Kidney (tissue), 14 donors: ENCODE data around the gene SERPINB5. TPM values are rescaled to one million over a fixed set of nuclear protein-coding genes. Genes with fewer than 3 reads are reported as not detected.

ENCODE experiments used
- DNase-seq, 5 donors: peaks; one replicate each; pipeline ENCODE4 v3.0.0-alpha.2; 2013 to 2020
- FAIRE-seq: peaks from 2 replicates; lab custom pipeline; 2012; peaks lifted over from hg19 to GRCh38; lab: Jason Lieb, UNC
- H3K27ac ChIP-seq, 2 donors: one replicate each; pipeline ENCODE4 v1.7.0; 2013; ENCODE audit warnings: low read depth in 2 of 2, low read length in 2 of 2, inconsistent platforms in 1 of 2
- H3K27me3 ChIP-seq: one replicate; pipeline ENCODE4 v1.7.1; 2013; ENCODE audit warnings: low read length, inconsistent platforms; ENCODE audit not compliant: control insufficient read depth, insufficient read depth
- H3K36me3 ChIP-seq, 3 donors: one replicate each; pipeline versions ENCODE4 v1.7.0 to v1.7.1; 2013; ENCODE audit warnings: low read length in 3 of 3, control low read depth in 1 of 3, inconsistent platforms in 1 of 3; ENCODE audit not compliant: insufficient read depth in 3 of 3, control insufficient read depth in 2 of 3
- H3K4me1 ChIP-seq, 3 donors: one replicate each; pipeline versions ENCODE4 v1.7.0 to v1.7.1; 2013; ENCODE audit warnings: low read length in 3 of 3, inconsistent platforms in 1 of 3, low read depth in 1 of 3; ENCODE audit not compliant: control insufficient read depth in 2 of 3, insufficient read depth in 2 of 3
- H3K4me3 ChIP-seq, 3 donors: one replicate each; pipeline versions ENCODE4 v1.7.0 to v1.8.1; 2013; ENCODE audit warnings: low read length in 3 of 3, control low read depth in 1 of 3, inconsistent platforms in 1 of 3
- H3K9ac ChIP-seq, 3 donors: one replicate each; pipeline versions ENCODE4 v1.7.0 to v1.7.1; 2013; ENCODE audit warnings: low read length in 3 of 3, control low read depth in 1 of 3, inconsistent platforms in 1 of 3
- H3K9me3 ChIP-seq, 3 donors: one replicate each; pipeline versions ENCODE4 v1.7.0 to v1.7.1; 2013; ENCODE audit warnings: low read length in 3 of 3, control low read depth in 1 of 3, inconsistent platforms in 1 of 3; ENCODE audit not compliant: control insufficient read depth in 2 of 3, insufficient read depth in 1 of 3
- CTCF ChIP-seq: IDR thresholded peaks from 3 replicates; pipeline ENCODE4 v1.5.1; 2012; ENCODE audit warnings: mild to moderate bottlenecking, moderate library complexity, borderline replicate concordance; ENCODE audit not compliant: insufficient read depth; ENCODE audit errors: extremely low read depth
- intact Hi-C: fragments of 100-400 bp; cut with DNase I; formaldehyde crosslinking; loops from one replicate; pipeline ENCODE4 v1.11.1; 2022
- polyA plus RNA-seq: library from polyadenylated mRNA; stranded (reverse); fragments of 350-450 nt; fragmentation: Illumina TruSeq; extraction: RNeasy Lipid Tissue Mini Kit (QIAGEN cat#74804); gene quantifications from one replicate; pipeline ENCODE4 v1.2.3, GENCODE V29; 2014; ENCODE audit warnings: low read depth, low replicate concordance; ENCODE audit not compliant: insufficient read depth
- total RNA-seq: library from RNA; stranded (reverse); fragmentation: NEBNext Ultra II Directional; extraction: Animal tissue kit (Norgen Biotek cat#: 25700); gene quantifications from one replicate; pipeline ENCODE4 v1.2.1, GENCODE V29; 2021
- donor health status: control.
- donor health status: control.
- donor health status: control.
- donor health status: control.
- donor health status: control.
- donor health status: DM: yes; HTN: yes; CAD: no.
- donor health status: Normal renal cell carcinoma (clear cell type).

Gene SERPINB5
- total and polyA plus RNA-seq, 2 donors from 2014 or later = not detected

- Histone ChIP-seq H3K27me3 (no peaks in the 10 kb centered on the region), H3K9ac (no peak overlapping the region), H3K27ac (no peak overlapping the region), H3K4me1 (no peaks in the 10 kb centered on the region), H3K4me3 (no peak overlapping the region), H3K36me3 (no peaks in the 10 kb centered on the region), H3K9me3 (no peaks in the 10 kb centered on the region)
- intact Hi-C loops = no loop called here
- DNase-seq (no peak), FAIRE-seq (no peak)
- no peak for TF ChIP-seq CTCF
Observed at GRCh38 chr18:63457977-63458376, 18.8 kb upstream of the SERPINB5 start.

- H3K27ac ChIP-seq = no peak overlapping the region
- H3K36me3 ChIP-seq = no peaks in the 10 kb centered on the region
- H3K4me1 ChIP-seq = no peaks in the 10 kb centered on the region
- FAIRE-seq (no peak), DNase-seq (no peak)
- no peak for TF ChIP-seq CTCF
- no peak overlapping the region for H3K4me3 ChIP-seq
- H3K9me3 ChIP-seq = no peaks in the 10 kb centered on the region
- H3K9ac ChIP-seq = no peak overlapping the region
- no peaks in the 10 kb centered on the region for H3K27me3 ChIP-seq
- intact Hi-C loops = no loop called here
Observed at GRCh38 chr18:63460414-63460813, 16.3 kb upstream of the SERPINB5 start.

GRCh38 chr18:63464434-63464833 lies 12.3 kb upstream of the SERPINB5 start:
- H3K4me3 ChIP-seq = no peak overlapping the region
- no peaks in the 10 kb centered on the region for H3K4me1 ChIP-seq
- TF ChIP-seq CTCF = no peak
- no peaks in the 10 kb centered on the region for H3K36me3 ChIP-seq
- H3K27ac ChIP-seq = no peak overlapping the region
- DNase-seq (no peak), FAIRE-seq (no peak)
- H3K9ac ChIP-seq = no peak overlapping the region
- H3K9me3 ChIP-seq = no peaks in the 10 kb centered on the region
- no peaks in the 10 kb centered on the region for H3K27me3 ChIP-seq
- intact Hi-C loops = no loop called here

GRCh38 chr18:63465059-63465458 lies 11.7 kb upstream of the SERPINB5 start:
- DNase-seq (no peak), FAIRE-seq (no peak)
- intact Hi-C loops = no loop called here

More at GRCh38 chr18:63465059-63465458, 11.7 kb upstream of the SERPINB5 start:
- TF ChIP-seq CTCF = no peak
- Histone ChIP-seq H3K9me3 (no peaks in the 10 kb centered on the region), H3K4me3 (no peak overlapping the region), H3K27me3 (no peaks in the 10 kb centered on the region), H3K9ac (no peak overlapping the region), H3K27ac (no peak overlapping the region), H3K4me1 (no peaks in the 10 kb centered on the region), H3K36me3 (no peaks in the 10 kb centered on the region)
